NCI-H1930 (cell line): ENCODE data around the gene NKTR.

Experiments used
- DNase-seq, 2 experiments: peaks; one replicate each; lab custom pipeline; 2025; lab: John Stamatoyannopoulos, UW

Gene NKTR

GRCh38 chr3:42682301-42683070 is 82.0 kb downstream of the NKTR start:
- DNase-seq, result no peak

- no peak for DNase-seq
Measured at GRCh38 chr3:42683875-42684598, 83.6 kb downstream of the NKTR start.

- DNase-seq, result no peak
Measured at GRCh38 chr3:42684632-42685362, 84.3 kb downstream of the NKTR start.

- no peak for DNase-seq
Measured at GRCh38 chr3:42685363-42685881, 84.9 kb downstream of the NKTR start, which contains the start of gene KLHL40. Gene KLHL40, plus strand, starts transcription at chr3:42685537. Its CDS starts 82 bp downstream, at chr3:42685619.

- DNase-seq, result no peak
Measured at GRCh38 chr3:42685891-42686820, 85.7 kb downstream of the NKTR start.

GRCh38 chr3:42686832-42687650 is 86.6 kb downstream of the NKTR start:
- DNase-seq, result no peak

GRCh38 chr3:42688016-42688415 is 87.5 kb downstream of the NKTR start:
- DNase-seq, result no peak

GRCh38 chr3:42688487-42689420 is 88.3 kb downstream of the NKTR start:
- DNase-seq, result no peak

- no peak for DNase-seq
Measured at GRCh38 chr3:42689421-42690014, 89.0 kb downstream of the NKTR start.

- DNase-seq, result no peak
Measured at GRCh38 chr3:42690191-42690590, 89.7 kb downstream of the NKTR start.

GRCh38 chr3:42690766-42691680 is 90.5 kb downstream of the NKTR start:
- no peak for DNase-seq

- DNase-seq, result no peak
Measured at GRCh38 chr3:42691816-42692666, 91.6 kb downstream of the NKTR start.

- no peak for DNase-seq
Measured at GRCh38 chr3:42692667-42693529, 92.4 kb downstream of the NKTR start.

GRCh38 chr3:42693530-42693930 is 93.0 kb downstream of the NKTR start:
- no peak for DNase-seq

- no peak for DNase-seq
Measured at GRCh38 chr3:42694366-42694765, 93.9 kb downstream of the NKTR start.
